T-helper 2 cell treated with Interferon-gamma antibody and Interleukin-4, amounts not matched to agents 5 μg/mL and 100 μg/mL, for 36 hours (primary cell): ENCODE results near the gene PGM2L1.
A peak's percentile ranks its signal among the peaks of the same experiment; 100 is the strongest.

ENCODE experiments used
- DNase-seq: peaks from one replicate; pipeline ENCODE4 v3.0.0; 2021; ENCODE audit warnings: low spot score
- H3K27ac Mint-ChIP-seq: one replicate; pipeline ENCODE4 v1.8.0; 2021; ENCODE audit warnings: mild to moderate bottlenecking, mixed read lengths
- H3K27me3 Mint-ChIP-seq: one replicate; pipeline ENCODE4 v1.8.0; 2021; ENCODE audit warnings: low read depth, mixed read lengths
- H3K36me3 Mint-ChIP-seq: one replicate; pipeline ENCODE4 v1.8.0; 2021; ENCODE audit warnings: low read depth, mixed read lengths
- H3K4me1 Mint-ChIP-seq: one replicate; pipeline ENCODE4 v1.8.0; 2021; ENCODE audit warnings: low read depth, mixed read lengths
- H3K4me3 Mint-ChIP-seq: one replicate; pipeline ENCODE4 v1.8.0; 2022; ENCODE audit warnings: mild to moderate bottlenecking, moderate library complexity, mixed read lengths
- H3K9me3 Mint-ChIP-seq: one replicate; pipeline ENCODE4 v1.8.0; 2021; ENCODE audit warnings: mixed read lengths

Gene PGM2L1

DNA sequence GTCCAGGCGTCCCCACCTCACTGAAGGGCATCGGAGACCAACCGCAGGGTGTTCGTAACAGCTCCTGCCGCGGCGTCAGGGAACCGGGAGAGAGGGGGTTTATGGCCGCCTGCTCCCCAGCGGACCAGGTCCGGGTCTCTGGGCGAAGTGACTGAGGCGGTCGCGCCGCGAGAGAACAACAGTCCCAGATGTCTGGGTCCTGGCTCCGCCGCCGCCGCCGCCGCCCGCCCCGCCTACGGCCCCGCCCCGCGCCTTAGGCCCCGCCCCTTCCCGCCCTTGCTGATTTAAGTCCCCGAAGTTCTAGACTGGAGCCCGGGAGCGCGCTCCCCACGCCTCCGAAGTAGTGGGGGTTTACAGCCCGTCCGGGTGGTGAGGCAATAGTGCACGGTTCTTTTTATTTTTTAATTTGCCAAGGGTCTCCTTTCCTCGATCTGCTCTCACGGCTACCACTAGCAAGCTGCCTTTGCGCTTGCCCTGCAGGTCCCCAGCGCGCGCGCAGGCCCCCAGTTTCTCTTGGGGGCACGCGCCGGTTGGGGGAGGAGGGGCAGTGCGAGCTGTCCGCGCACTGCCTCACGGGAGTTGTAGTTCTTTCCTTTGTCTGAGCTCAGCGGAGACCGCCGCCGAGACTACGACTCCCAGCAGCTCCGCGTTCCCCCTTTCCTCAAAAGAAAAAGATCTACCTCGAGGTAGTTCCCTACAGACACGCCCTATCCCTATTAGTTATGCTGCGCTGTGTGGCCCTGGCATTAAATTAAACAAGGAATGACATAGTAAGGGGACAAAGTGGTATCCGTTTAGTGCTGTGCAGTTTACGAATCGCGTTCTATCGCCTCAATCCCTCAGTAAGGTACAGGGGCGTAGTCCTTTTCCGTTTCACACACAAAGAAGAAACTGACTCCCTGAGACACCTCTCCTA, at the start of gene PGM2L1:
TSS of gene PGM2L1 (minus strand) at position 190 of the 916 bp plus-strand sequence. CDS start 272 bp downstream, outside the sequence.
- no peaks in the 10 kb centered on the region for H3K9me3 Mint-ChIP-seq
- peak within 1 kb of the TSS; percentile 99 for H3K4me3 Mint-ChIP-seq
- peak within 1 kb of the TSS; percentile 99 for H3K27ac Mint-ChIP-seq
- DNase-seq, result peak; percentile 91
- peaks cover 1% of the 10 kb centered on the region for H3K36me3 Mint-ChIP-seq
- peaks cover 22% of the 10 kb centered on the region for H3K4me1 Mint-ChIP-seq
- no peaks in the 10 kb centered on the region for H3K27me3 Mint-ChIP-seq

DNA sequence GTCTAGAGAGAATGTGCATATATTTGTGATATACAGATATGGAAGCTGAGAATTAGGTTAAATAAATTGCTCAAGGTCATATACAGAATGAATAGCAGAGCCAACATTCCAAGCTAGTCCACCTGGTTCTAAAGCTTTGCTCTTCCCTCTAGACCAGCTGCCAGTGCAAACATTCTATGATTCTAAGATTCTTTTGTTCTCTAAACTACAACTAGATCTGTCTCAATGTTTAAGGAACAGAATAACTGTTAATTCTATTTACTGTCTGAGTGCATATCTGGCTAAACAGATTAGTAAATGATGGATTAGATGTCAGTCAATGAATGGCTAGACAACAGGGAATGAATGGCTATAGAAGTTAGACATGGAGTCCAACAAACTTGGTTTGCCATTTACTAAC, 49.5 kb upstream of the PGM2L1 start:
- no peaks in the 10 kb centered on the region for H3K9me3 Mint-ChIP-seq
- peaks cover 2% of the 10 kb centered on the region for H3K4me1 Mint-ChIP-seq
- no peak for DNase-seq
- H3K27ac Mint-ChIP-seq, result no peak overlapping the region
- peaks cover 7% of the 10 kb centered on the region for H3K27me3 Mint-ChIP-seq
- H3K4me3 Mint-ChIP-seq, result no peak overlapping the region
- no peaks in the 10 kb centered on the region for H3K36me3 Mint-ChIP-seq

DNA sequence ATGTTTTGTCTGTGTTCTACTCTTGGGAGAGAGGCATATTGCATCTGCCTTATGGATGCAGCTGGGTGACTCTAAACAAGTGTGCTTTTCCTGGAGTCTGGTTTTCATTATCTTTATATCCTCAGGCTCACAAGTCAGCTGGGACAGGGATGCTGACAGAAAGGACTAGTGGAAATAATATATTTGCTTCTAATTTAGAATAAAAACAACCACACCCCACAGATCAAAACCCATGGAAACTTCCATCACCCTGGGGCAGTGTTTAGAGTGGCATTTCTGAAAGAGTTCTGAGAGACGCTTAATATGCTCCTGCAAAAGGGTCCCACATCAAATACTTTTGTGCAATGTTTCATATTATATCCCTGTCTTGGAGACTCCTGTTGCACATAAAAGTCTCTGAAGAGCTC, 48.3 kb upstream of the PGM2L1 start:
- no peak for DNase-seq

DNA sequence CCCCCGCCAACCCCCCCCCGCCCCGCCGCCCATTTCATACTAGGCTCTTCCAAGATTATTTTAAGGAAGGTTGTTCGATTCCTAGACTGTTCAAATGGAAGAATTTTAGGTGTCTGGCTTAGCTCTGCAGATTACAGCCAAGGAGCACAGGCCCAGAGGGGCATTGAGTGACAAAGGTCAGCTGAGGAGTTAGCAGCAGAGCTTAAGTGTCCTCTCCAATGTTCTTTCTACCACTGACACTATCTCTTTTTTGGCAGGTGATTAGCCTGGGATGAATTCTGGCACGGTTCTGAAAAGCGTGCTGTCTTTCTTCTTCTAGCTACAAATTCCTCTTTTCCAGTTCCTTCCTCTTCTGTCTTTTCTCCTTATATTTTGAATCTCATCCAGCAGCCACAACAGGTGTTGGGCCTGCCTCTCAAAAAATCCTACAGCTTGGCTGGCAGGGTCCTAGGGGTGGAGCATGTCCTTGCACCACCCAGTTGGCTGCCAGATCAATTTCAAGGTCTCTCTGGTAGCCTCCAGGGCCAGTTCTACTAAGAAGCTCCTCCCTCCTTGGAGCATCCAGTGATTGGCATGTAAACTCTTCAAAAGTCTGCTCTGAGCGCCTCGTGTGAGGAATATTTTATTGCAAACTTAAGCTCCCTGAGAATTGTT, 46.1 kb upstream of the PGM2L1 start:
- H3K36me3 Mint-ChIP-seq, result no peaks in the 10 kb centered on the region
- peaks cover 3% of the 10 kb centered on the region for H3K27me3 Mint-ChIP-seq
- DNase-seq, result no peak
- no peak overlapping the region for H3K27ac Mint-ChIP-seq
- H3K4me3 Mint-ChIP-seq, result no peak overlapping the region
- H3K4me1 Mint-ChIP-seq, result peaks cover 2% of the 10 kb centered on the region
- peaks cover 15% of the 10 kb centered on the region for H3K9me3 Mint-ChIP-seq

More for the DNA sequence above, 48.3 kb upstream of the PGM2L1 start:
- H3K27me3 Mint-ChIP-seq, result peaks cover 5% of the 10 kb centered on the region
- H3K27ac Mint-ChIP-seq, result no peak overlapping the region
- H3K9me3 Mint-ChIP-seq, result no peaks in the 10 kb centered on the region
- H3K4me1 Mint-ChIP-seq, result peaks cover 2% of the 10 kb centered on the region
- no peaks in the 10 kb centered on the region for H3K36me3 Mint-ChIP-seq
- H3K4me3 Mint-ChIP-seq, result no peak overlapping the region

DNA sequence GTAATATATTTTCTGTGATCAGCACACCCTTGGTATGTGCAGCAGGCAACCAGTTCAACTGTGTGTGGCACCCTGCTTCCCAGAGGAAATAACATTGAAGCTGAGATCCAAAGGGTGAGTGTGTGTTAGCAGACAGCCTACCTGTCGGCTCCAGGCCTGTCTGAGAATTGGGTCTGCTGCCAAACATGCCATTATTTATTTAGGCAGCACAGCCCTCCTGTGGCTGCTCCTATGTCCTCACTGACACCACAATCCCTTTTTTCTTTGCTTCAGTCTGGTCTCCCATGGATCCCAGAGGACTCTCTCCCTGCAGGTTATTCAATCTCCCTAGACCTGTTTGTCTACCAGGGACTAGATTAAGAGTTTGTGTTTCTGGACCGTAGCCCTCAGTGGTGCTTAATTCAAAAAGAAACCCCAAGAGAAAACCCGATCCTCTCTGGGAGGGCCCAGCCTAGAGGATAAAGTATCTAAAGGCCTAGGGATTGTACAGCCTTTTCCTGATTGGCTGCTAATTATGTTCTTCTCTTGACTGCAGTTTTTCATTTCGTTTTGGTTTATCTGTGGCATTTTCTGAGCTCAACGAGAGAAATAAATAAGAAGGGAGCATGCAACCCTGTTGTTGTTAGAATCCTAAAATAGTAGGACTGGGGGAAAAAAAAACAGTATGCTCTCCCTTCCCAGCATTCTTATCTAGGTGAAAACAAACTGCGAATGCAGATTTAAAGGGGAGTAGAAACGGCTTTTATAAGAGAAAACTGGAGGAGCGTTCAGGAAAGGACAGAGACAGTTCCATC, 45.0 kb upstream of the PGM2L1 start:
- no peaks in the 10 kb centered on the region for H3K4me1 Mint-ChIP-seq
- no peak overlapping the region for H3K27ac Mint-ChIP-seq
- peaks cover 18% of the 10 kb centered on the region for H3K9me3 Mint-ChIP-seq
- H3K36me3 Mint-ChIP-seq, result no peaks in the 10 kb centered on the region
- H3K27me3 Mint-ChIP-seq, result peaks cover 3% of the 10 kb centered on the region
- no peak overlapping the region for H3K4me3 Mint-ChIP-seq
- no peak for DNase-seq

DNA sequence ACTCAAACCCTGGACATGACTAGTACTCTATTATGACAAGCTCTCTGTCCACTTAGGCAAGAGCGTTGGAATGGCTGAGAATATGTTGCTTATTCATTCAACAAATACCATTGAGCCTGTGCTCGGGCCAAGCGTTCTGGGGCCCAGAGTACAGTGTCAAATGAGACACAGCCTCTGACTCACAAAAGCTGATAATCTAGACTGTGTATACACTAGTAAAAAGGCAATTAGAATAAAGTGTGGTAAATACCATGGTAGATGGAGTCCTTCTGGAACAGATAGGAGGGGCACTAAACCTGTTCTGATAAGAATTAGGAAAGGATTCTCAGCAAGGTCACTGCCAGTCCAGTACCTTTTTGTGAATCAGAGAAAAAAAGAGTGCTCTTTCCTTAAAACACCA, 44.4 kb upstream of the PGM2L1 start:
- DNase-seq, result no peak
- no peaks in the 10 kb centered on the region for H3K4me1 Mint-ChIP-seq
- H3K36me3 Mint-ChIP-seq, result no peaks in the 10 kb centered on the region
- peaks cover 18% of the 10 kb centered on the region for H3K9me3 Mint-ChIP-seq
- H3K4me3 Mint-ChIP-seq, result no peak overlapping the region
- H3K27me3 Mint-ChIP-seq, result peaks cover 3% of the 10 kb centered on the region
- no peak overlapping the region for H3K27ac Mint-ChIP-seq

DNA sequence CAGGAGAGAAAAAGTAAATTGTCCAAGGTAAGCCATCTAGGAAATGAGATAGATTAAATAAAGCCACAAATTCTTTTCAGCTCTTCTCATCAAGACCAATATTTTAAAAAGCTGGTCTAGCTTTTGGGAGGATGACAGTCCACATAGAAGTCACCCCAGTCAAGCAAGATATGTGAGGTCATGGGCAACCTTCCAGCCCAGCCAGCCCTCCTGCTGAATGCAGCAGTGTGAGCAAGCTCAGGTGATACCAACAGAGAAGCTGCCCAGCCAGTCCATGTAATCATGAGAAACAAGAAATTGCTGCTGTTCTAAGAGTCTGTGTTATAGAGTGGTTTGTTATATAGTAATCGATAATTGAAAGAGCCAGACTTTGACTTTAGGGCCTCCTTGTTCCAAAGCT, 40.4 kb upstream of the PGM2L1 start:
- no peaks in the 10 kb centered on the region for H3K27me3 Mint-ChIP-seq
- no peaks in the 10 kb centered on the region for H3K36me3 Mint-ChIP-seq
- H3K27ac Mint-ChIP-seq, result no peak overlapping the region
- H3K4me1 Mint-ChIP-seq, result no peaks in the 10 kb centered on the region
- DNase-seq, result no peak
- H3K9me3 Mint-ChIP-seq, result peaks cover 18% of the 10 kb centered on the region
- H3K4me3 Mint-ChIP-seq, result no peak overlapping the region

DNA sequence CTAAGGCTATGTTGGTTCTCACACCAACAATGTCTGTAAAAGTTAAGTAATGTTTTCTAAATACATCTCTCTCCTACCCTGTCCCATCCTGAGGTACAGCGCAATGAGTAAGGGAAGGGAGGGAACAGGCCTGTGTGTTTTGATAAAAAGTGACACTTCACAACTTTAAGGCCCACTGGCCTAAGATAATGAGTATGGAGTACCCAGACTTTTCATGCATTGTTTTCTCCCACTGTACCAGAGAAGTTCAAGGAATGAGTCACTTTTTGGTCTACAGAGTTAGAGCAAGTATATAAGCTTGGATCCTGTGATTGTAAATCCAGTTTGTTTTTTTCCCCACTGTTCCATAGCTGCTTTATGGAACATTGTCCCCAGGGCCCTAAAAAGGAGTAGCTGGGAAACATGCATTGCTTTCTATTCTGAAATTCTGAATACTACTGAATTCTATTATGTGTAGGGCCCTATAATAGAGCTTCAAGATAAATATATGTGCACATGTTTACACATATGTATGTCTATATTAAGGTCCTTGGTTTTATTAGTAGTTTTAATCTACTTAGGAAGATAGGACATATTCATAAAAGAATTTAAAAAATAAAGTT, 39.3 kb upstream of the PGM2L1 start:
- no peaks in the 10 kb centered on the region for H3K36me3 Mint-ChIP-seq
- no peaks in the 10 kb centered on the region for H3K27me3 Mint-ChIP-seq
- H3K4me1 Mint-ChIP-seq, result no peaks in the 10 kb centered on the region
- H3K27ac Mint-ChIP-seq, result no peak overlapping the region
- H3K9me3 Mint-ChIP-seq, result peaks cover 18% of the 10 kb centered on the region
- DNase-seq, result no peak
- H3K4me3 Mint-ChIP-seq, result no peak overlapping the region

DNA sequence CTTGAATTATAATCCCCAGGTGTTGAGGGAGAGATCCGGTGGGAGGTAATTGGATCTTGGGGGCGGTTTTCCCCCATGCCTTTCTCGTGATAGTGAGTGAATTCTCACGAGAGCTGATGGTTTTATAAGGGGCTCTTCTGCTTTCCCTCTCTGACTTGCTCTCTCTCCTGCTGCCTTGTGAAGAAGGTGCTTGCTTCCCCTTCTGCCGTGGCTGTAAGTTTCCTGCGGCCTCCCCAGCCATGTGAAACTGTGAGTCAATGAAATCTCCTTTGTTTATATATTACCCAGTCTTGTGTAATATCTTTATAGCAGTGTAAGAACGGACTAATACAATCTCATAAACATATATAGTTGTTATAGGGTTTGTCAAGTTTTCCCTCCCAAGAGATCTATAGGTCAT, 36.3 kb upstream of the PGM2L1 start:
- DNase-seq, result no peak
- no peak overlapping the region for H3K4me3 Mint-ChIP-seq
- H3K27ac Mint-ChIP-seq, result no peak overlapping the region
- H3K36me3 Mint-ChIP-seq, result no peaks in the 10 kb centered on the region
- no peaks in the 10 kb centered on the region for H3K4me1 Mint-ChIP-seq
- no peaks in the 10 kb centered on the region for H3K27me3 Mint-ChIP-seq
- H3K9me3 Mint-ChIP-seq, result peaks cover 3% of the 10 kb centered on the region

DNA sequence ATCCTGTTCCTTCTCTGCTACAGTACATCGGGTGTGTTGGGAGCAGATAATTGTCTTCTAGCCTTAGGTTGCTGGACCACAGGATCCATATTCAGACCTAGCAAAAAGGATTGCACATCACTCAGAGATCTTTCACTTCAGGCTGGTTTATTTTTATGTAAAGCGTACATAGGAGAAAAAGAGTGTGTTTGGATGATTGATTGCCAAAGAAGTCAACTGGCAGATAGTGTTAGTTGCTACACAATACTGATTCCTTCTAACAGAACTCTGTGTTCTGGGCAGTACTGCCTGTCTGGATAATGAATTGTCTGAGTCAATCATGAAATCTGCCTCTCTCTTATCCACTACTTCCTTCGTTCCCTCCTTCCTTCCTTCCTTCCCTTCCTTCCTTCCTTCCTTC, 31.0 kb upstream of the PGM2L1 start:
- H3K27me3 Mint-ChIP-seq, result peaks cover 3% of the 10 kb centered on the region
- no peaks in the 10 kb centered on the region for H3K36me3 Mint-ChIP-seq
- no peak overlapping the region for H3K4me3 Mint-ChIP-seq
- no peaks in the 10 kb centered on the region for H3K4me1 Mint-ChIP-seq
- H3K27ac Mint-ChIP-seq, result no peak overlapping the region
- H3K9me3 Mint-ChIP-seq, result peaks cover 3% of the 10 kb centered on the region
- DNase-seq, result no peak

DNA sequence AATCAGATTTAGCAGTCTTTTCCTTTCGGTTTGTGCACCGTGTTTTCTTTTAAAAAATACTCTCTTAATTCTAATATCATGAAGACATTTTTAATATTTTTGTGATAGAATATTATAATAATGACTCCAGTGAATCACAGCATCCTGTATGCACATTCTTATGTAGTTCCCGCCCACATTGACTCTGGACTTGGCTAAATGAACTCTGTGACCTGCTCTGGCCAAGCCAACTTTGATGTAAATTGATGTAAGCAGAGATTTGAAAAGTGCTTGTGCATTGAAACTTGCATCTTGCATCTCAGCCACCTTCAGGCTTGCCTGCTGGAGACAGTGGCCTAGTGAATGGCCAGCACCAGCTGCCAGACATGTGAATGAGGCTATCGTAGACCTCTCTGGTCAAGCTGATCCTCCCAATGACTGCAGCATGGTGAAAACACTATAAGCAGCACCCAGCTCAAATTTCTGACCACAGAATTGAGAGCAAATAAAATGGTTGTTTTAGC, 29.2 kb upstream of the PGM2L1 start:
- H3K4me3 Mint-ChIP-seq, result no peak overlapping the region
- peaks cover 3% of the 10 kb centered on the region for H3K27me3 Mint-ChIP-seq
- no peaks in the 10 kb centered on the region for H3K36me3 Mint-ChIP-seq
- no peak overlapping the region for H3K27ac Mint-ChIP-seq
- DNase-seq, result no peak
- H3K9me3 Mint-ChIP-seq, result peaks cover 3% of the 10 kb centered on the region
- no peaks in the 10 kb centered on the region for H3K4me1 Mint-ChIP-seq

DNA sequence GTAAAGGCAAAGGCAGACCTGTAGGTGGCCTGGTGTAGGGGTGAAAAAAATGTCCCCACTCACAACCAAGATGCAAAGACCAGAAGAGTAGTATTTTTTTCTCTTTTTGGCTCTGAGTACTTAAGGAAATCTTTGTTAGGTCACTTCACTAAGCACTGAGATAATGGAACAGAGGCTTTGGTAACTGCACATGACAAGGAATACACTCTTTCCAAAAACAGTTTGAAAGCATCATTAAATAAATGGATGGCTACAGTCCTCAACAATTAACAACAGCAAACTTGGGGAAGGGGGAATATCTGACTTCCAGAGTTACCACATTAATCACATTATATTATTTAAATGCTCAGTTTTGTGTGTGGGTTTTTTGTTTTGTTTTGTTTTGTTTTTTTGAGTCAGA, 26.9 kb upstream of the PGM2L1 start:
- H3K4me3 Mint-ChIP-seq, result no peak overlapping the region
- no peak overlapping the region for H3K27ac Mint-ChIP-seq
- no peaks in the 10 kb centered on the region for H3K36me3 Mint-ChIP-seq
- H3K4me1 Mint-ChIP-seq, result no peaks in the 10 kb centered on the region
- no peak for DNase-seq
- H3K27me3 Mint-ChIP-seq, result peaks cover 7% of the 10 kb centered on the region
- H3K9me3 Mint-ChIP-seq, result peaks cover 3% of the 10 kb centered on the region

DNA sequence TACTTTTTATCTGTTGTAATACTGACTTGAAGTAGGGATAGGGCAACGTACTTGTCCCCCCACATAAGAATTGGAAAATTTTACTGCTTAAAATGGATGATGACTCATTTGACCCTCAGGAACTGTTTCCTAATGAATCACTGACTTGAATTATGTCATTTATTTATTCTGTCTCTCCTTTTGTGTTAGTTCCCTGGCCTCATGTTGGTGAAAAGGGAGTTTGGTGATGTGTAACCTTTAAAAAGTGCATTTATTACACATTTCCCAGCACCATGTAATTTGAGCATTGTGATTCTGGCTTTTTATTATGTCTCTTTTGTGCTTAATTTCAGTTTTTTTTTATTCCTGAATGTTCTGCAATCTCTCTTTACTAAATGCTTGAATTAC, 20.3 kb upstream of the PGM2L1 start:
- Mint-ChIP-seq H3K36me3 (no peaks in the 10 kb centered on the region), H3K27me3 (peaks cover 4% of the 10 kb centered on the region), H3K4me1 (peaks cover 16% of the 10 kb centered on the region), H3K9me3 (no peaks in the 10 kb centered on the region), H3K4me3 (no peak overlapping the region), H3K27ac (no peak overlapping the region)
- no peak for DNase-seq
